Stimulated activated CD4-positive, alpha-beta T cell treated with anti-CD3 and anti-CD28 coated beads, Interleukin-1b, Interleukin-23, amount 100 ng/mL, for 1 hour (primary cell): Measurements from ENCODE around the gene MYLK3.

Experiments used
- DNase-seq, 2 donors: peaks; one replicate each; pipeline ENCODE4 v3.0.0-alpha.2; 2020; ENCODE audit warnings: low read depth in 2 of 2

MYLK3 gene

GRCh38 chr16:46757339-46758050 is 9.4 kb upstream of the MYLK3 start:
- no peak for DNase-seq

DNA sequence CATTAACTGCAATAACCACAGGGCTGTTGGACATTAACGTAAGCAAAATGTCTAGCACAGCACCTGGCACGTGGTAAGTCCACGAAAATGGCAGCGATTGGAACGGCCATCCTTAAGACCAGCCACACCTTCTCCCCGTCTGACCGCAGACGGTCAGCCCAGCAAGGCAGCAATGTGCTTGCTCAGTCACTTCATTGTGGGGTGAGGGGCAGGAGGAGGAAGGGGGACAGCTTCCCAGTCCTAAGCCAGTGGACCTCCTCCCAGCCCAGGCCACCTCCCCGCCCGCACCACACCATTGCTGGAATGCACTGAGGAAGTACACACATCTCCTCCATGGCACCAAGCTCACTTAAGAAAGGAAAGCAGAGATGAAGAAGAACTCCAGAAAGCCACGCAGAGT is 8.6 kb upstream of the MYLK3 start:
- no peak for DNase-seq

DNA sequence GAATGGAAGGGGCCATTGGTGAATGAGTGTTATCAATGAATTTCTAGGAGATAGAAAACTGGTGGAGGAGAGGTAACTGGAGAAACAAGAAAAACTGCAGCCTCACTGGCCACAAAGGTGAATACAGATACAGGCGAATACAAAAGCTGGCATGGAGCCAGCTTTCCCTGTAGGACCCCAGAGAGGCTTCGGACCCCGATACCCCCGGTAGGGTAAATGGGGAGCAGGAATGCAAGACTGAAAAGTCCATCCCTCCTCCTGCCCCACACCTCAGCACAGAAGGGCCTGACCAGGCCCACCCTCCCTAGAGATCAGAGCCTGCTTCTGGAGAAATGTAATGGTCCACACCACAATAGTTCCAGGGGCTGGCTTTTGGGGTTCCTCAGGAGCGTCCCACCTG is 4.9 kb upstream of the MYLK3 start:
- no peak for DNase-seq

DNA sequence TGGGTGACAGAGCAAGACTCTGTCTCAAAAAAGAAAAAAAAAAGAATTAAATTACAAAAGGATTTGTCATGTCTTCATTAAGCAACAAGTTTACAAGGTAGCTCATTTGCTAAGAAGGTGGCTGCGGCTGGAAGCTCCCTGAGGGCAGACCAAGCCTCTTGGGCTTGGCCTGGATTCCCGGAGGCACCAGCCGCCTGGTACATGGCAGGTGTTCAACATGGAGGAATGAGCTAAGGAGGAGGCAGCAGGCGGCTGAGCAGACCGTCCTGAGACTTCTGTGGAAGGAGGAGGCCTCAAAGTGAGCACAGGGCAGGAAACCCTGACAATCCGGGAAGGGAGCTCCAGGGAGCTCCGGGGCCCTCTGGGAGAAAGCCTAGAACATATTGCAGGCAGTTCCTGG is 3.2 kb upstream of the MYLK3 start:
- DNase-seq, result no peak

DNA sequence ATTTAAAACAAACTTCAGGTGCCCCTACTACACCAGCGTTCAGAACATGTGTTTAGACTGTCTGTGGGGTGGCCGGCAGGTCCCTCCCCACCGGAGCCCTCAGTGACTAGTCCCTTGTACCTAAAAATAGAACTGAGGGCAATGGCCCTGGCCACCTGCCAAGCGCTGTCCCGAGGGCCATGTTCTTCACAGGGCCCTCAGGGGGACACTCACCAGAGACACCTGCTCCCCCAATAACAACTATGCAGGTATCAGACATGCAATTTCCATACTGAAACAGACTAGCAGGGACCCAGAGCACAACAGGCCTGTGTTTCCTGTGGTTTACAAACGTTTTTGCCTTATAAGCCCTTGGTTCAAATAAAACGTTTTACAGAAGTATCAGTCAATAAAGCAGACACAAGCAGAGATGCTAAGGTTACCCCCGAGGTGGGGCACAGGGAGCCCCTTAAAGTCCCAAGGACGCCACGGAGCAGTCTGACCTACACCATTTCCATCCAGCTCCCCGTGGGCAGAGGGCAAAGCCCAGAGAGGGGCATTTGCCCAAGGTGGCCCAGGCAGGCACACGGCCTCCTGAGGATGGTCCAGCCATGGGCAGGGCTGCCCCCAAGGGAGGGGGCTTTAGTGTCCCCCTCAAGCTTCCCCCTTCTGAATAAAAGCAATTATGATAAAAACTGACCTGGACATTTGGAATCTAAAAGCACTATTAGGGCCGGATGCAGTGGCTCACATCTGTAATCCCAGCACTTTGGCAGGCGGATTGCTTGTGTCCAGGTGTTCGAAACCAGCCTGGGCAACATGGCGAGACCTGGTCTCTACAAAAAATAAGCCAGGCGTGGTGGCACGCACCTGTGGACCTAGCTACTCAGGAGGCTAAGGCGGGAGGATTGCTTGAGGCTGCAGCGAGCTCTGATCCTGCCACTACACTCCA is 896 bp upstream of the MYLK3 start:
- no peak for DNase-seq

DNA sequence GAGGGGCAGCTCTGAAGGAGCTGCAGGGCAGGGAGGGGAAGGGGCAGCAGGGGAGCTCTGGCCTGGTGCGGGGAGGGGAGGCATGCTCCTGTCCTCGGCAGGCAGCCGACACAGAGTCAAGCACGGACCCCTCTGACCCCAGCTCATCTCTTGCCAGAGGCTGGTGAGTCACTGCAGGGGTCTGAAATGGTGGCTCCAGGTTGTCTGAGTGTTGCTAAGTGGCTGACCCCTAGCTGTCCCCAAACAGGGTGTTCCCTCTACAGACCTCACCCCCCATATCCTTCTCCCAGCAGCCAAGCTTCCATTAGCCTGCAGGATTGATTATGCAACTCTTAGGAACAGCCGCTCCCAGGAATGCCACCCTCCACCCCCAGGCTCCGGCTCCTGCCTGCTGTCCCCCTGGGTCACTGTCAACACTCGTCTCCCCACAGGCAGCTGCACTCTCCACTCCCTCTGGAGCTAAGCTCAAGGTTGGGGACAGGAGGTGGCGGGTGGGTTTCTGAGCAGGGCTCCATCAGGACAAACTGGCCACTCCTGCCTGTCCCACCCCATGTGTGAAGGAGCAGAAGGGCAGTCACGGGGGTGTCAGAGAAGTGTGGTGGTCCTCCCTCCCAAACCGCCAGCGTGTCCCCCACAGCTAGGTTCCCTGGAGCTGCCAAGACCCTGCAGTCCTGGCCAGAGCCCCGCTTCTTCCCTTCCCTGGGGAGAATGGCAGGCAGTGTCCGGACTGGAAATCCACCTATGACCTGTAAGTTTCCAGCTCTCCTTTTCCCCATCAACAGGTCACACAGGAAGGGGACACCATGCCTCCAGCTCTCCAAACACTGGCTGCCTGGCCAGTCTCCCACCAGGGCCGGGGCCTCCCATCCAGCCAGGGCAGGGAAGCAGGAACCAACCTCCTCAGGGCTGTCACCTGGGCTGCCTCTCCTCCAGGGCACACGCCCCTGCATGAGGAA is 1.0 kb downstream of the MYLK3 start:
- no peak for DNase-seq

DNA sequence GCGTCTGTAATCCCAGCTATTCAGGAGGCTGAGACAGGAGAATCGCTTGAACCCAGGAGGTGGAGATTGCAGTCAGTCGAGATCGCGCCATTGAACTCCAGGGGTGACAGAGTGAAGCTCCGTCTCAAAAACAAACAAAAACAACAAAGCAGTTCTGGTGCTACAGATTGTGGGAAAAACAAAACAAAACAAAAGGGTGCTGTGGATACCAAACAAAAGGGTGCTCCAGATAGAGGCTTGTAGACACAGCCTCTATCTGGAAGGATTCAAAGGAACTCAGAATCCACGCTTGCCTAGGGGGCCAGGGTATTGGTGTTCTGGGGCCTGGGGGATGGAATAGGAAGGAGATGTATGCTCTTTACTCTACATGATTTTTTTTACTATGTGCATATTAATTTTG is 2.5 kb downstream of the MYLK3 start:
- no peak for DNase-seq

DNA sequence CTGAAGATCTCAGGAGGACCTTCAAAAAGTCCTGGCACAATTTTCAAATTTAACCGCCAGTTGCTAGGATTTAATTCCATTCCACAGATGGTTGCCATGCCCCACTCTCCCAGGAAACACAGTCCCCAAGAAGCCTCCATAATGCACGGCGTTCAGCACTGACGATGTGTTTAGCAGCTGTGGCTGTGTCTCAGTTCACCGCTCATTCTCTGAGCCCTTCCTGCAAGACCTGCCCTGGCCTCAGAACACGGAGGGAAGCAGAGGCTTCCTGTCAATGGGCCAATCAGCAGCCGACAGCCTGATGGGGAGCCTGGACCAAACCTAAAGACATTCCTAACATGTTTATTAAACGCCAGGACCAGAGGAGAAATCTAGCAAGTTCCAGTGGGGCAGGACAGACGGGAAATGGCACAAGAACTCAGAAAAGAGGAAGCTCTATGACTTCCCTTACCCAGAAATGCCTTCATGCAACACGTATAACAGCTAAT is 4.9 kb downstream of the MYLK3 start:
- no peak for DNase-seq

GRCh38 chr16:46739934-46740333 is 8.2 kb downstream of the MYLK3 start:
- DNase-seq, result no peak

DNA sequence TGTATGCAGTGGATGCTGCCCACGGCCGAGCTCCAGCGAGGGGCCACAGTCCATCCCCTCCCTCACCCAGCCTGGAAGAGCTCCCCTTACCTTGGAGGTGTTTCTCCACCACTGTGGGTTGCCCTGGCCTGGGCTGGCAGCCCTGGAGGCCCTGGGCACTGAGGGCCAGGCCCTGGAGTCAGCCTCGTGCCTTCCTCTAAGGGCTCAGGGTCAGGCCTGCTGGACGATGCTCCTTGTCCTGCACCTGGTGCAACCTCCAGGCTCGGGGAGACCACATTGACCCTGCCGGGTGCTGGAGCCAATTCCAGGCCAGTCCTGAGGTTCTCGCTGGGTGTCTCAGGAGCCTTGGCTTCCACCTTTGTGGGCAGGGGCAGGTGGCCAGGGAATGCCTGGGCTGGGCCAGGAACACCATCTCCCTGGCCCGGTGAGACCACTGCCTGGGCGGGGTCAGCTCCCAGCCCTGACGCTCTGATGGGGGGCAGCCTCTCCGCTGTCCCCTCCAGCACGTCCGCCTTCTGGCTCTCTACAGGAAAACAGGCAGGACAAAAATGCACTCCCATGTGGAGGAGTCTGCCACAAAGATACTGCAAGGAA is 10.4 kb downstream of the MYLK3 start:
- no peak for DNase-seq

DNA sequence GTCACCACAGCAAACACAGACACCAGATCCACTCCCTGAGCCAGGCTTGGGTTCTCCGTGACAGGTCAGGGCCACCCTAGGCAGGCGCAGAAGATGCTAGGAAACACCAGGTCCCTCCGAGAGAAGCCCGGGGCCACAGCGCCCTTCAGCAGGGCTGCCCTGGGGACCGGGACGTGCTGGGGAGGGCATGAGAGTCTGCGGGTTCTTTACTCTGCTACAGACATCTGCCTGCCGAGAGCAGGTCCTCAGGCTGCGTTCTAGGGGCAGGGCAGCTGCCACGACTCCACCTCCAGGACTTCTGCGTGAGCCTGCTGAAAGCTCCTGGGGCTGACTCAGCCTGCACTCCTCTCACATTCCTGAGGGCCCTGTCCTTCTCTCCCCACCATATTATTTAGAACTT is 11.4 kb downstream of the MYLK3 start:
- DNase-seq, result no peak

- no peak for DNase-seq
These were observed 14.8 kb downstream of the MYLK3 start for GRCh38 chr16:46733319-46733830.

GRCh38 chr16:46732561-46732960 is 15.6 kb downstream of the MYLK3 start:
- DNase-seq, result no peak

GRCh38 chr16:46731691-46732555 is 16.2 kb downstream of the MYLK3 start:
- no peak for DNase-seq

DNA sequence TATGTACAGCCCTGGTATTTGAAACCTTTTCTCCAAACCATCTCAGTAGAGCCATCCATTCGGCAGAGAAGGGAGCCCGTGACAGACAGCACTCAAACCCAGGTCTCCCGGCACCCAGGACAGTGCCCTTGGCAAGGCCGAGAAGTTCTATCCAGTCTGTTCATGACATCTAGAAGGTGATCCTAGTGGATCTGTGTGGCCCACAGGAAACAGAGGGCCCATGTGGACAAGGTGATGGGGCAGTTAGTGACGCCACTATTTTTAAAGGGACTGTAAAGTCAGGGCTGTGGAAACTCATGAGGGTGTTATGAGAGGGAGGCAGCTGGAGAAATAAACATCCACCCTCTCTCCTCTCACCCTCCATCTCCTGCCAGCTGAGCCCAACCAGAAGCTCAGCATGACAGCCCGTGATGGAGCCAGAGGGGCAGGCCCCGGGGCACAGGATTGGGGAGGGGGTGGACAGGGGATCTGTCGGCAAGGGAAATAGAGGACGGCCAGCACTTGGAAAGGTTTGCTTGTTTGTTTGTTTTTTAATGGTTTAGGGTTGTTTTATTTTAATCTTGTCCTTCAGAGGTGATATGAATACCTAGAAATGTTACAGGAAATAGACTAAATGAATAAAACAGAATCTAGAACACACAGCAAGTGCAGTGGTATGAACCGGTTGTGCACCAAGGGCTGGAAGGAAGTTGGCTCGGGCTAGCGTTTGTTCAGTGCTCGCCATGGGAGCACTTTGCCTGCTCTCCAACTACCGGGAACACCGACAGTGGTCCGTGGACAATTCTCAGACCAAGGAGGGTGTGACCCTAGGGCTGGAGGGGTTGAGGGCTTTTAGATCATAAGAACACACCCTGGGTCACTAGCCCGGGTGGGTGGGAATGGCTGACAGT is 17.1 kb downstream of the MYLK3 start:
- no peak for DNase-seq

- DNase-seq, result no peak
These were observed 18.0 kb downstream of the MYLK3 start for GRCh38 chr16:46730126-46730525.

- DNase-seq, result no peak
These were observed 18.7 kb downstream of the MYLK3 start for GRCh38 chr16:46729326-46729995.

- no peak for DNase-seq
These were observed 19.3 kb downstream of the MYLK3 start for GRCh38 chr16:46728806-46729205.

DNA sequence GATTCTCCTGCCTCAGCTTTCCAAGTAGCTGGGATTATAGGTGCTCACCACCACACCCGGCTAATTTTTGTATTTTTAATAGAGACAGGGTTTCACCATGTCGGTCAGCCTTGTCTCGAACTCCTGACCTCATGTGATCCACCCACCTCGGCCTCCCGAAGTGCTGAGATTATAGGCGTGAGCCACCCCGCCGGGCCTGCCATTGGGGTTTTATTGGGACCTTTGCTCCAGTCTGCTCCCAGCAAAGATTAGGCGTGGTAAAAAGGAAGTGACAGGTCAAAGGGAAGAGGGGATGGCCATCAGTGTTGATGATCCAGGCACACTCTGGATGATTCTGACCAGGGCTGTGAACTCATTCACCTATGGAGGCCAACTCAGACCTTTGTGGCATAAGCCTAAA is 20.5 kb downstream of the MYLK3 start:
- DNase-seq, result no peak
